T-helper 2 cell (primary cell): ENCODE data around the gene LANCL1.
"Not testable (repeated sequence)": the region's sequence is repeated elsewhere in the genome, so short reads cannot be mapped to it uniquely, and the experiment has no call there.

Experiments used
- DNase-seq, 5 experiments: peaks; one replicate each; pipeline versions ENCODE4 v3.0.0 to v3.0.0-alpha.2; 2012 to 2022

The LANCL1 gene

GRCh38 chr2:210458395-210458794 is 18.2 kb downstream of the LANCL1 start:
- DNase-seq = no peak

- DNase-seq = no peak
Observed at GRCh38 chr2:210456571-210456970, 20.0 kb downstream of the LANCL1 start.

- DNase-seq = no peak
Observed at GRCh38 chr2:210454336-210454735, 22.2 kb downstream of the LANCL1 start.

GRCh38 chr2:210452194-210452593 is 24.4 kb downstream of the LANCL1 start:
- no peak for DNase-seq

GRCh38 chr2:210450942-210451341 is 25.6 kb downstream of the LANCL1 start:
- DNase-seq = not testable (repeated sequence)

GRCh38 chr2:210445732-210446131 is 30.8 kb downstream of the LANCL1 start:
- DNase-seq = no peak

- DNase-seq = peak in 1 of 5 experiments; percentile 13
Observed at GRCh38 chr2:210445116-210445707, 31.3 kb downstream of the LANCL1 start.

GRCh38 chr2:210443527-210443926 is 33.0 kb downstream of the LANCL1 start:
- DNase-seq = no peak

- no peak for DNase-seq
Observed at GRCh38 chr2:210442878-210443277, 33.7 kb downstream of the LANCL1 start.

- DNase-seq = no peak
Observed at GRCh38 chr2:210442457-210442856, 34.1 kb downstream of the LANCL1 start.

GRCh38 chr2:210440206-210440605 is 36.4 kb downstream of the LANCL1 start:
- no peak for DNase-seq

- no peak for DNase-seq
Observed at GRCh38 chr2:210435439-210435838, 41.1 kb downstream of the LANCL1 start.

- DNase-seq = no peak
Observed at GRCh38 chr2:210432633-210433032, 43.9 kb downstream of the LANCL1 start.

- DNase-seq = no peak
Observed at GRCh38 chr2:210429403-210430137, 47.0 kb downstream of the LANCL1 start.

GRCh38 chr2:210428393-210429179 is 48.0 kb downstream of the LANCL1 start:
- DNase-seq = no peak

GRCh38 chr2:210427309-210427708 is 49.2 kb downstream of the LANCL1 start:
- DNase-seq = not testable (repeated sequence)

GRCh38 chr2:210422366-210422765 is 54.2 kb downstream of the LANCL1 start:
- DNase-seq = no peak

GRCh38 chr2:210421916-210422315 is 54.6 kb downstream of the LANCL1 start:
- DNase-seq = no peak

GRCh38 chr2:210412660-210413059 is 63.9 kb downstream of the LANCL1 start:
- no peak for DNase-seq

- no peak for DNase-seq
Observed at GRCh38 chr2:210410542-210410941, 66.0 kb downstream of the LANCL1 start.

GRCh38 chr2:210399440-210400041 is 77.0 kb downstream of the LANCL1 start:
- DNase-seq = no peak

- no peak for DNase-seq
Observed at GRCh38 chr2:210392469-210392881, 84.1 kb downstream of the LANCL1 start.

GRCh38 chr2:210389856-210390255 is 86.7 kb downstream of the LANCL1 start:
- no peak for DNase-seq
